ENCODE results near the gene FREM1.

DNA sequence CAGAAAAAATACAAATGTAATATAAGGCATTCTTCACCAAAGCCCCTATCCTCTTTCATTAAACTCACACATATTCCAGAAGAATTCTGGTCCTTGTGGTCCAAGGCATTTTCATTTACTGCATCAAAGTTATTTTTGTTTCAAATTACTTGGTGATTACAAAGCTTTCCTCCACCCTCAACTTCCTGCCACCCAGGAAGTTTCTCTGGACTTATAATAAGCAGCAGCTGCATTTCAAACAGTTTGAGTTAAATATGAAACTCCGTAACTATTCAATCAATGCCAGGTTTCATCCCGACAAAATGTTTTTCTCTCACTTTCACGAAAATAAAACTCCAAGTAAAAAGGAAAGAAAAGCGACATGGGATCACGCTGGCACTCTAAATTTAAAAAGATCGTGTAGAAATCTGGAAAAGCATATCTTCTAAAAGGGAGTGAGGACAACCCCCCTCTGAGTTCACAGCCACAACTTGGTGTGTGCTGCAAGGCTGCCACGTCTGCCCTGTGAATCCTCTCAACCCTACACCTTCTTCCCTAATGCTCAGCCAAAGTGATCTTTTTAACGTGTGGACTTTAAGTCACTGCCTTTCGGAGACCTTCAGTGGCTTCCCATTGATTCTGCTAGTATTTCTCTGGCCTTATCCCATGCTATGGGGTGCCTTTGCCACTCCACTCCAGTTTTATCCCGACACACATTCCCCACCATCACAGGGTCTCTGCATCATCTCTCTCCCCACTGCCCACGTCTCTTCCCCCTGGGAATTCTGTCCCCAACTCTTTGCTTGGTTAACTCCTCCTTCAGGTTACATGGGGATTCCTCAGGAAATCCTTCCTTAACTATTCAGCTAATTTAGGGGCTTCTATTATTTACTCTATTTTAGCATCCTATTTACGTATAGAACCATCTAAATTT is 96.6 kb downstream of the FREM1 start:
- TF ChIP-seq CTCF (IDR thresholded peaks at IDR 0.05) (no peak), EZH2 (IDR thresholded peaks at IDR 0.05; ENCODE audit: borderline replicate concordance, insufficient read depth, low read depth, low read length, poor library complexity, severe bottlenecking) (no peak)
